Measurements from ENCODE around the gene FAM222A.

Gene FAM222A

DNA sequence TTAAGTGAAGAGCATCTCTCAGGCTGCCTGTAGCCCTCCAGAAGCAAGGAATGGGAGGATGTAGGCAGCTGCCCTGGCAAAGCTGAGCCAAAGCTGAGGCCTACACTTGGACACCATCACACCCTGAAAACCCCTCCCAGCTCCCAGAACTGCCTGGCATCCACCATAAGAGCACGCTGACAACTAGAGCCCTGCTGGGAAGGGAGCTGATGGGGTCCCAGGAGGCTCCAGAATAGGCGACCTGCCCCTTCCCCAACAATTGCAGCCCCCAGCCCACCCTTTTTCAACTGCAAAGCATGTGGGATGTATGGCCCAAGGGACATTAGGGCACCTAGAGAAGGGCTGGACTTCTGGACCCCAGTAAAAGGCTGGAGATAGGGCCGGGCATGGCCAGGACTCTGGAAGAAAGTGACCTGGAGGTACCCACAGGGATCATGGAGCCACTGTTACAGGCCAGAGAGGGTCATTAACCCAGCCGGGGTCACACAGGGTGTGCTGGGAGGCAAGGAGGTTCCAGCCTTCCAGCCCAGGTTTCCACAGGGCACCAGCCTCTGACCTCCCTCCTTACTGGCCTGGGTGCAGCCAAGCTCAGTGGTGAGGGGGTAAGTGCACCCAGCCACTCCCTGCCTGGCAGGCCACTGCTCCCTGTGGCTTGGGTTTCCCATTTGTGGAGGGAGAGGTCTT lies 27.8 kb downstream of the FAM222A start:
- H3K4me3 ChIP-seq (ENCODE audit: control insufficient read depth, low read depth, low read length): no peak overlapping the region
- DNase-seq (ENCODE audit: low read depth): no peak
- TF ChIP-seq, protein P1, sequence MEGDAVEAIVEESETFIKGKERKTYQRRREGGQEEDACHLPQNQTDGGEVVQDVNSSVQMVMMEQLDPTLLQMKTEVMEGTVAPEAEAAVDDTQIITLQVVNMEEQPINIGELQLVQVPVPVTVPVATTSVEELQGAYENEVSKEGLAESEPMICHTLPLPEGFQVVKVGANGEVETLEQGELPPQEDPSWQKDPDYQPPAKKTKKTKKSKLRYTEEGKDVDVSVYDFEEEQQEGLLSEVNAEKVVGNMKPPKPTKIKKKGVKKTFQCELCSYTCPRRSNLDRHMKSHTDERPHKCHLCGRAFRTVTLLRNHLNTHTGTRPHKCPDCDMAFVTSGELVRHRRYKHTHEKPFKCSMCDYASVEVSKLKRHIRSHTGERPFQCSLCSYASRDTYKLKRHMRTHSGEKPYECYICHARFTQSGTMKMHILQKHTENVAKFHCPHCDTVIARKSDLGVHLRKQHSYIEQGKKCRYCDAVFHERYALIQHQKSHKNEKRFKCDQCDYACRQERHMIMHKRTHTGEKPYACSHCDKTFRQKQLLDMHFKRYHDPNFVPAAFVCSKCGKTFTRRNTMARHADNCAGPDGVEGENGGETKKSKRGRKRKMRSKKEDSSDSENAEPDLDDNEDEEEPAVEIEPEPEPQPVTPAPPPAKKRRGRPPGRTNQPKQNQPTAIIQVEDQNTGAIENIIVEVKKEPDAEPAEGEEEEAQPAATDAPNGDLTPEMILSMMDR (IDR thresholded peaks at IDR 0.05; ENCODE audit: control insufficient read depth, insufficient read depth, low read depth, low read length, missing control alignments): no peak

DNA sequence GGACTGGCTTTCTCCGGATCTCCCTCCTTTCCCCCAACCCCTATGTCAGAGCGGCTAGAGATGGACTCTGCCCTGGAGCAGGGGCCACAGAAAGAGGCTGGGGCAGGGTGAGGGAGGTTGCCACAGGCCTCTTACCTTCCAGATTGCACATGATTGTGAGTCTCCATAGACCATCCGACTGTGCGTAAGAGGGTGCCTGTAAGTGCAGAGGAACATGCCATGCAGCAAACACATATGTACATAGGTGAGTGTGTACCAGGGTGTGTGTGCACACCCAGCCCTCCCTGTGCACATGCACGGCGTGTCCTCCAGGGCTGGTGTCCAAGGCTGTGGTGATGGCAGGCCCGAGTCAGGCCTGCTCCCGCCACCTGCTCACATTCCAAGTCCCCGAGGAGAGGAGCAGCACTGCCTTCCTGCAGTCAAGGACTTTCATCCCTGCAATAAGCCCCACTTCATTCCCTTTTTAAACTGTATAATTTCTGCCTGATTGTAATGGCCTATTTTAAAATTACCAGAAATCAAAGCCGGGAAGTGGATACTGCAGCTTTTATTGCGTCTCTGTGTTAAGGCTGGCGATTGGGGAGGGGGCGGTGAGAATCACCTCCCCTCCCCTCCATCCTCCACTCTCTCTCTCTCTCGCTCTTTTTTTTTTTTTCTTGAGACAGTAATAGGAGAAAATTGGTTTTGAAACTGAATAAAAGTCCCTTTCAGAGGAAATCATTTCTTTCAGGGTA lies 28.5 kb downstream of the FAM222A start:
- TF ChIP-seq, protein P1 (IDR thresholded peaks at IDR 0.05; ENCODE audit: control insufficient read depth, insufficient read depth, low read depth, low read length, missing control alignments): no peak
- no peak for DNase-seq (ENCODE audit: low read depth)
- H3K4me3 ChIP-seq (ENCODE audit: control insufficient read depth, low read depth, low read length): no peak overlapping the region

DNA sequence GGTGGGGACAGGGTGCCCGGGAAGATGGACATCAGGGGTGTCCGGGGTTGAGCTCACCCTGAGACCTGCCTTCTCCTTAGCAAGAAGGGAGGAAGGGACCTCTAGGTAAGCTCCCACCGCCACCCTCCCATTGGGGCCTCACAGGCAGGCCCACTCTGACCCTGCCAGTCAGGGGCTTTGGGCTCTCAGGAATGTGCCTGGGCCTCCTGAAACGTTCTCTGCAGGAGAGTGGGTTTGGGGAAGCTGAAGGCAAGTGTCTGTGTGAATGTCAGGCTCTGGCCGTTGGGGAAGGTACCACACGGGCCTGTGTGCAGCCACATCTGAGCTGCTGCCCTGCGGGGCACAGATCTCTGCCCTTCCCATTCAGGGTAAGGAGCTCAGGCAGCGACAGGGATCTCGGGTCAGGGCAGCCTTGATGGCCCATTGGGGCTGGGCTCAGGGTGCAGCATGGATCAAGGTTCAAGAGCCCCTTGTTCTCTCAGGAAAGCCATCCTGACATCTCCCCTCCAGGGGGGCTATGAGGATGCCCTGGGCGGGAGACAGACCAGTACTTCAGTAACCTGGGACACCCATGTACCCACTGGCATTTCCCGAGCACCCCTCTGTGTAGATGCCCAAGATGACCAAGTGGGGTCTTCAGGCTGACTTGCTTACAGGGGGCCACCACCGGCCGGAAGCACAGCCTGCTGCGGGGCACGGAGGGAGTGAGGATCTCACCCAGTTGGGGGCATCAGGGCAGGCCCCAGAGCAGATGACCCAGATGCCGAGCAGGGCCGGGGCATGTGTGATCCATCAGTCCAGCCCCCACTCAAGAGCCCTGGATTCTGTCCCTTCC lies 29.7 kb downstream of the FAM222A start:
- no peak for DNase-seq (ENCODE audit: low read depth)
- TF ChIP-seq, protein P1 (IDR thresholded peaks at IDR 0.05; ENCODE audit: control insufficient read depth, insufficient read depth, low read depth, low read length, missing control alignments): no peak
- no peak overlapping the region for H3K4me3 ChIP-seq (ENCODE audit: control insufficient read depth, low read depth, low read length)

DNA sequence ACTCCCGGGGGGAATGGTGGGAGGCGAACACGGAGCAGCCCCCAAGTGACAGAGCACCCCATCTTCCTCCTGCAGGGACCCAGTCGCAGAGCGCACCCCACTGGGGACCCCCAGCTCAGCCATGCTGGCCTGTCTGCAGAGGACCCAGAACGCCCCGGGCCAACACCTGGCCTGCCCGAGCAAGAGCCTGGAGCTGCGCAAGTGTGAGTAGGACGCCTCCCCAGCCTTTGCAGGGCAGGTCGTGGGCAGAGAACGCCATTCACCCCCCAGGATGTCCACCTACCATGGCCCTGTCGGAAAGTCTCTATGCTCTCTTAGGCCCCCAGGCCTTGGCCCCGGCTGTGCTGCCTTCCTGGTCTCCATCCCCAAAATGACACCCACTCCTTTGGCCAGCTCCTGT lies 30.4 kb downstream of the FAM222A start:
- DNase-seq (ENCODE audit: low read depth): no peak
- TF ChIP-seq, protein P1 (IDR thresholded peaks at IDR 0.05; ENCODE audit: control insufficient read depth, insufficient read depth, low read depth, low read length, missing control alignments): no peak
- no peak overlapping the region for H3K4me3 ChIP-seq (ENCODE audit: control insufficient read depth, low read depth, low read length)

DNA sequence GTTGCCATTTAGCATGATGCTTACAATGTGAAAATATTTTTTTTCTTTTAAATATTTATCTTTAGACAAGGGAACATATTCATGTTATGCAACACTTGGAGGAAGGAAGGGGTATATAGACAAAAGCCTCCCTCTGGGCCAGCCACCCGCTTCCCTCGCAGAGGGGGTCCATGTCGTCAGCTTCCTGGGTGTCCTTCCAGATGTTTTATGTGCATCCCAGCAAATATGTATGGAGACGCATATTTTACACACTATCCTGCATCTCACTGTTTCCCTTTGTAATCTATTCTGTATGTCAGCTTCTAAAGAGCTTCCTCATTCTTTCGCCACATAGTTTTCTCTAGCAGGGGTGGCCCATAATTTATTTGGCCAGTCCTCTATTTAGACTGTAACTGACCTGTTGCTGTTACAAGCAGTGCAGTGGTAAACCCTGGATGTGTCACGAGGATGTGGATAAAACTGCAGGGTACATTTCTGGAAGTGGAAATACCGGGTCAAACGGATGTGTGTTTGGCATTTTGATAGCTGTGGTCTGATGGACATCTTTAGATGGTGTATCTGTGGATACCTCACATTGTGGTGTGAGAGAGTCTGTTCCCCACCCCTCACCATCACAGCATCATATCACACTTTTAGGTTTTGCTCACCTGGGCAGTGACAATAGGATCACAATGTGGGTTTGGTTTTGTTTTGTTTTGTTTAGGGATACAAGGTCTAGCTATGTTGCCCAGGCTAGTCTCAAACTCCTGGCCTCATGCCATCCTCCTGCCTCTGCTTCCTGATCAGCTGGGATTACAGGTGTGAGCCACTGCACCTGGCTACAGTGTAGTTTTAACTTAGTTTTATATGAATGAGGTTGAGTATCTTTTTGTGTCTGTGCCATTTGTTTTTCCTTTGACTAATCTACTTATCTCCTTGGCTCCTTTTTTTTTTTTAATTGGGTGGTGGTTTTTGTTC lies 31.6 kb downstream of the FAM222A start:
- TF ChIP-seq, protein P1 (IDR thresholded peaks at IDR 0.05; ENCODE audit: control insufficient read depth, insufficient read depth, low read depth, low read length, missing control alignments): no peak
- H3K4me3 ChIP-seq (ENCODE audit: control insufficient read depth, low read depth, low read length): no peak overlapping the region
- no peak for DNase-seq (ENCODE audit: low read depth)
